ENCODE data around the gene C1orf174.
"Not testable (repeated sequence)": the region's sequence is repeated elsewhere in the genome, so short reads cannot be mapped to it uniquely, and the experiment has no call there.

C1orf174 gene

GRCh38 chr1:3925256-3925655 lies 25.2 kb upstream of the C1orf174 start:
- DNase-seq = no peak

- DNase-seq = no peak
Measured at GRCh38 chr1:3924825-3925220, 24.8 kb upstream of the C1orf174 start.

- no peak for DNase-seq
Measured at GRCh38 chr1:3924186-3924824, 24.2 kb upstream of the C1orf174 start.

- no peak for DNase-seq
Measured at GRCh38 chr1:3923378-3924185, 23.5 kb upstream of the C1orf174 start.

- no peak for DNase-seq
Measured at GRCh38 chr1:3922851-3923250, 22.8 kb upstream of the C1orf174 start.

- DNase-seq = peak; percentile 43
Measured at GRCh38 chr1:3922201-3922725, 22.2 kb upstream of the C1orf174 start.

GRCh38 chr1:3921765-3922164 lies 21.7 kb upstream of the C1orf174 start:
- no peak for DNase-seq

GRCh38 chr1:3919706-3920105 lies 19.6 kb upstream of the C1orf174 start:
- no peak for DNase-seq

- no peak for DNase-seq
Measured at GRCh38 chr1:3918966-3919611, 19.0 kb upstream of the C1orf174 start.

GRCh38 chr1:3918359-3918758 lies 18.3 kb upstream of the C1orf174 start:
- DNase-seq = not testable (repeated sequence)

- DNase-seq = no peak
Measured at GRCh38 chr1:3917761-3918160, 17.7 kb upstream of the C1orf174 start.

GRCh38 chr1:3915551-3916121 lies 15.6 kb upstream of the C1orf174 start:
- no peak for DNase-seq

GRCh38 chr1:3914911-3915310 lies 14.8 kb upstream of the C1orf174 start:
- DNase-seq = no peak

- no peak for DNase-seq
Measured at GRCh38 chr1:3914331-3914851, 14.3 kb upstream of the C1orf174 start.

- DNase-seq = no peak
Measured at GRCh38 chr1:3912809-3913685, 13.0 kb upstream of the C1orf174 start.

- no peak for DNase-seq
Measured at GRCh38 chr1:3911981-3912808, 12.1 kb upstream of the C1orf174 start.

- peak; percentile 76 for DNase-seq
Measured at GRCh38 chr1:3910857-3911845, 11.1 kb upstream of the C1orf174 start.

- DNase-seq = no peak
Measured at GRCh38 chr1:3910049-3910731, 10.1 kb upstream of the C1orf174 start.

GRCh38 chr1:3909615-3910014 lies 9.5 kb upstream of the C1orf174 start:
- no peak for DNase-seq
